ENCODE data around the gene ITPR1.

Gene ITPR1

DNA sequence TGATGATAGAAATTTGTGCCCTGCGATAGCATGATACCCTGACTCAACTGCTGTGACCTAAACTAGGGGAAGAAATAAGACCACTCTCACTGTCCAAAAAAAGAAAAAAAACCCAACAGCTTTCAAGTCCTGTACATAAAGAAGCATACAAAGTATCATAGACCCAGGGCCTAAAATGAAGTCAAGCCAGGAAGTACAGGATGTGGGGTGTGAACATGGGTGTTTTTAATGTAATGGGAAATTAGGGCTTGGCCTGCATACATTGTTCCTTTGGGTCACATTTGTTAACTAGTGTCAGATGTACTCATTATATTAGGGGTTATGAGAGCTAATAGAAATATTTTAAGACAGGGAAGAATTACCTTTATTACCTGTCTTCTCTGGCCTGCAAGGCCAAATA, 285.6 kb downstream of the ITPR1 start:
- DNase-seq (ENCODE audit: low read depth, low spot score): no peak

DNA sequence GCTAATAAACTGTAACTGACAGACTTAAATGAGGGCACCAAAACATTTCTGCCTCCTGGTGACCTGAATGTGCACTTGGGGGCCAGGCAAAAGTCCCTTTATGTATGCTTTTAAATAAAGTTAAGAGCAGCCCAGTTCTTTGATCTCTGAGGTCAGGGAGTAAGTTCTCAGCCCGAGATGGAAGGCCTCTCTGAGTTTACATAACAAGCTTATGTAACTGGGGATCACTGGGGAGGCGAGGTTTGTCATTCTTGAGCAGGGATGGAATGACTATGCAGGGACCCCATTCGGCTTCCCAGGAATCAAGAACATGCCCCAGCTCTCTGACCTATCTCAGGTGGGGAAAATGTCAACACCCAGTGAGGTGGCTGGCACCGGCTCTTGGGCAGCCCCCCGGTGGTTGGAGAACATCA, 287.4 kb downstream of the ITPR1 start:
- no peak for DNase-seq (ENCODE audit: low read depth, low spot score)

DNA sequence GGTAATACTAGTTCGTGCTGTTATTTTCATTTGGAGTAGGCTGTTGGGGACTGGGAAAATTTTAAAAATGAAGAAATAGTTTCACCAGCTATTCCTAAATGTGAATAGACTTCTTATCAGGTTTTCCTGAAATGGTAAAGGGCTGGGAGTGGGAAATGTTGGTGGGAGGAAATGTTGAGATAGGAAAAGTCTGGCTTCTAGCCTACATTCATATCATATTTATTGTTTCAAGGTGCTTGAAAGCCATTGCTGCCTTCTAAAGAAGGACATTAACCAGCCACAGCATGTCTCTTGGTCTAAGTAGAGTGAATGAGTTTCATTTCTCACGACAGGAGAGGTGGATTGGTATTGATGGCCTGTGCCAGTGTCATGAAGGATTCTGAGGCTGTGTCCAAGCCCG, 288.9 kb downstream of the ITPR1 start:
- DNase-seq (ENCODE audit: low read depth, low spot score): no peak

DNA sequence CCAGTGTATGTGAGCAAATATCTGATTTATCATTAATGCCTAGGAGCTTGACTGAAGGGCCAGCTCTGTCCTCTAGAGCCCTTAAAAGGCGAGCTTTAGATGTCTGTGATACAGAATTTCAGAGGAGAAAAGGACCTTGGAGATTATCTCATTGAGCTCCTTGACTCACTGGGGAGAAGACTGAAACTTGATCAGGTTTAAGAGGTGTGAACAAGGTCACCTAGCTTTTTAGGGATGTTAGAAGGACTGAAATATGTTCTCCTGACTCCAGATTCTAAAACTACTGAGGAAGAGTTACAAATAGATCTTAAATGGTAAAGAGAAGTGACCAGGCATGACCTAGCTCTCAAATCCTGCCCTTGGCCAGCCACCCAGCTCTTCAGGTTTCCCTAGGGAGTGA, 292.4 kb downstream of the ITPR1 start:
- DNase-seq (ENCODE audit: low read depth, low spot score): no peak

DNA sequence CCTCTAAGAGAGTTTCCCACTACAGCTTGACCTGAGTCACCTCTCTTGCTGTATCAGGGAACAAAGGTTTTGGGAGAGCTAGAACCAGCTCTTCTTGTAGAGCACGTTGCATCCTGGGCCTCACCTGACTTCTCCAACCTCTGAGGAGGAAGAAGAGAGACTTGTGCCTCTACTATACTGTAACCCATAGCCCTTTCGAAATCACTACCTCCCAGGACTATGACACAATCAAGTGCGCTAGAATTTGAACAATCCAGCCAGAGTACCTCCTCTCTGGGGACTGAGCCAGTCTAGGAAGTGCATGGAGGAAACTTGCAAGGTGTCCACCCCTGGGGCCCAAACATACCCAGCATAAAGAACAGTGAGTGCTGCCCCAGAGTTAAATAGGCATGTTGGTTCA, 293.3 kb downstream of the ITPR1 start:
- no peak for DNase-seq (ENCODE audit: low read depth, low spot score)

DNA sequence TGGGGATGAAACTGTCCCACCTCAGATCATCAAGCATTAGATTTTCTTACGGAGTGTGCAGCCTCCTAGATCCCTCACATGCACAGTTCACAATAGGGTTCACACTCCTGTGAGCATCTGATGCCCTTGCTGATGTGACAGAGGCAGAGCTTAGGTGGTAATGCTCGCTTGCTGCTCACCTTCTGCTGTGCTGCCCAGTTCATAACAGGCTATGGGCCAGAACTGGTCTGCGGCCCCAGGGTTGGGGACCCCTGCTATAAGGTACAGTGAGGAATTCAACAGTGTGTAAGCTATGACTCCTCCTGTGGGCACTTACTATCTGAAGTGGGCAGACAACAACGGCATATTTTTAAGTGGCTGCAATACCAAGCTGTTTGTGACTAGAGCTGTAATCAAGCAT, 298.2 kb downstream of the ITPR1 start:
- no peak for DNase-seq (ENCODE audit: low read depth, low spot score)

DNA sequence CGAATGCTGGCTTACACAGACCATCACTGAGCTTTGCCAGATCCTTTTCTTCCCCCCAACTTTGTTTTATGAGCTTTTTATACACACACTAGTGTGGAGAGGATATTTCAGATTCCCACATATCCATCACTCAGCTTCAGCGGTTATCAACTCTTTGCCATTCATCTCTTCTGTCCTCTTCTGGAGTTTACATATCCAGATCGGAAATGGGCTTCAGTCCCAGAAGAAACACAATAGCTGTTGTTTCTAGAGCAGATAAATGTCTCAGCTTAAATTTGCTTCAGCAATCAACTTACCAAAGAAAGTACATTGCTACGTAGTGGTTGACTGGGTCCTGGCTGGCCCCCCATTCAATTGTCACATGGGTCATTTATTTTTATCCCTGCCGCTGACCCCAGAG, 300.2 kb downstream of the ITPR1 start:
- no peak for DNase-seq (ENCODE audit: low read depth, low spot score)

DNA sequence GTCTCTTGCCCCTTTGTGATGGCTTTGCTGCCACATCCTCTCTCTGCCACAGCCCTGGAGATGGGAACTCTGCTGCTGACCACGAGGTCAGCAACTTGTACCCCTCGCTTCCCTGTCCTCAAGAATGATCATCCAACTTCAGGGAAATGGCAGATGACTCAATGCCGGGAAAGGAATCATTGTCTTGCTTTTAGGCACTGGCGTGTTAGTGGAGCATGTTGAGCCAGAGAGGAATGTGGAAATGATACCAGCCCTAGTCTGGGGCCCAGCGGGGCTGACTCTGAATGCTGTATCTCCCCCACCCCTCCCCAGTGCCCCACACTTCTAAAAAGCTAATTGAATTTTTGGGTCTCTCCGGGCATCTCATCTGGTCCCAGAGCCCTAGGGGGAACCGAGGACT, 301.2 kb downstream of the ITPR1 start:
- no peak for DNase-seq (ENCODE audit: low read depth, low spot score)

DNA sequence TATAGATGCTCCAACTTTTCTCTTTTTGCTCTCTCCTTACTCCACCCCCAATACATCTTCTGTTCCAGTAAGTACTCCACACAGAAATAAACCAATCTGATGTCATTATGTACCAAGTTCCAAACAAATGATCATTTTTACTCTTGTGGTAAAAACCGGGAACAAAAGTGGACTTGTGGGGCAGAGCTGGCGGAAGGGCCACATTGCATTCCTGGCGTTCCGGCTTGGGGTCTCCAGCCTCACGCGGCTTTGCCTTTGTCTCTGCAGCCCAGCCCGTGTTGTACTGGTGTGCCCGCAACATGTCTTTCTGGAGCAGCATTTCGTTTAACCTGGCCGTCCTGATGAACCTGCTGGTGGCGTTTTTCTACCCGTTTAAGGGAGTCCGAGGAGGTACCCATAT, 301.6 kb downstream of the ITPR1 start:
- no peak for DNase-seq (ENCODE audit: low read depth, low spot score)

DNA sequence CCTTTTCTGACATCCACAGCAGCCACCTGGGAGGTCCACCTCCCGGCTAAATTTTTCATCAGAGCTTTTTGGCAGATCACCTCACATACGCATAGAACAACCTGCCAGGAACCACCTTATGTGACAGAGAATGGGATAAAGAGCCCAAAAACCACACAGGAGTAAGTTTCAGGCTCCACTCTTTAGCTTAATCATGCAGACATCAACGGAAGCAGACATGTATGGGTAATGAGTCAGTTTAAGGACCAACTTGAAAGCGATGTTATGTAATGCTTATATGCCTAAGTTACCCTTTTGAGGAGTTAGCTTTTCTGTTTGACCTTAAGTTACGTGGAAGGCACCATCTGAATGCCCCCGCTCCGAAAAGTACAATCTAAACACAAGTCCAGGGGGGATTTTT, 302.8 kb downstream of the ITPR1 start:
- DNase-seq (ENCODE audit: low read depth, low spot score): no peak

DNA sequence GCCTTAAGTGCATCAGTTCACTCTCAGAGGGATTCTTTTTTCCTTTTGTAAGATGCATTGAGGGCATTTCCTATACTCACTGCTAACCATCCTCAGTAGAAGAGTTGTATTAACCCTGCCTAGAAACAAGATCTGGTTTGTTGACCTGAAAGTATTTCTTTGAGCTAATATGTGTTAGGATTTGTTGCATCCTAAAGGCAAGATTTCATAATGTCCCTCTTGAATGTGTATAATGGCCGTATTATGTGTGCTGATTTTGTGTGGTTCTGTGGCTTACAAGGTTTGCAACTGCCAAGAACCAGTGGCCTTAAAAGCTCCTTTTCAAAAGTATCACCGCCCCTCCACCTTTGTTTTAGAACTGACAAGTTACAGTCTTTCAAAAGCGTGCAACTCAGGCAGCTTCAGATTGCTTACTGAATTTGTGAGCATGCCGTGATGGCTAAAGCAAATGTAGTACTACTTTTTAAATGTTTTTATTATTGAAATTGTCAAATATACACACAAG, 304.1 kb downstream of the ITPR1 start:
- no peak for DNase-seq (ENCODE audit: low read depth, low spot score)

DNA sequence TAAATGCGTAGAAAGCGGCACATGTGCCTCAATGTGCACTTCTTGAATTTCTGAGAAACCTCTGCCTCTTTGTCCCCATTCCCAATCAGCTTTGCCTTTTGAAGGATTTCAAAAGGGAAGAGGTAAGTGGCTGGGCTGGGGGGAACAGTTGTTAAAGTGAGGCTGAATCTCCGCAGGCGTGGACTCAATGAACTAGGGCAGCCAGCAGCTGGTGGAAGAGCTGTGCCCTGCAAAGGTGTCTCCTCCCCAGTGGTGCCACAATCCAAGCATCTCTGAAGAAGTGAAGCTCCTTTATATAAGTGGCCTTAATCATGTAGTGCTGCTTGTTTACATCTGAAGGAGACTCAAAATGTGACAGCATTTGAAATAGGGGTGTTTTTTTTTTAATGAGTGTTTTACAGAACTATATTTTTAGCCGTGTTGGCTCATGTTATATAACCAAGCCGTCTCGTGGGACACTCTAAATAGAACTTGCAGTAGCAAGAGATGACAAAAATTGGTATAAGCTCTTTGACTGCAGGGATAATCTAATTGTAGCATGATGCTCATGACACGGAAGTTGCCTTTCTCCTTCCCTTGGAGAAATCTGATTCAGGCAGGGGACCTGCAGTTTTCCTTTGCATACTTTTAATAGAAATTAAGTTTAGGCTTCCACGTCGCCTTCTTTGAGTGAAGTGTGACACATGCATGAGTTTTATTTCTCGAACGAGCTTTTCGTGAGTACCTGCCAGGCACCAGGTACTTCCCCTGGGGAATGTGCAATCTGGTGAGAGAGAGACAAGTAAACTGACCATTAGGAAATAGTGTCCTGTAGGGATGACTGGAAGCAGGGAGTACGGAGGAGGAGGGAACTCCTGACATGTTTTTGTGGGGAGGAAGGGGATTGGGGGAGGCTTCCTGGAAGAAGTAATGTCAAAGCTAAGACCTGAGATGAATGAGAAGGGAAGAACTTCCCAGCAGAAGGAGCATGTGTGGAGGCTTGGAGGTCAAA, 306.4 kb downstream of the ITPR1 start:
- no peak for DNase-seq (ENCODE audit: low read depth, low spot score)

DNA sequence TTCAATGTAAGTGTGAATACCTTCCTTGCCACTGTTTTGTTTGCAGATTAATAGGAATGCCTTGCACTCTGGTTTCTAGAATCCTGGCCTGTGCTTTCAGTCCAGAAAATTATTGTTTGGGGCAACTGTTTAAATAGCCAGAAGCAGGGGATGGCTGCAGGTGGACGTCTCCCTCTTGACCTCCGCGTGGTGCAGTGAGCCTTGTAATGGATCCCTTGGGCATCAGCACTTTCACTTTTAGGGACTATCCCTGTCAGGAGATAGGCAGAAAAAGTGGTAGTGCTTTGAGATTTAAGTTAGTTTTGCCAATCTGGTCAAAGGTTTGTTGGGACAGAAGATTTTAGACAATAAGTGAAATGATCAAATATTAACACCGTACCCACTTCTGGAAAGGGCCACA, 307.4 kb downstream of the ITPR1 start:
- no peak for DNase-seq (ENCODE audit: low read depth, low spot score)

DNA sequence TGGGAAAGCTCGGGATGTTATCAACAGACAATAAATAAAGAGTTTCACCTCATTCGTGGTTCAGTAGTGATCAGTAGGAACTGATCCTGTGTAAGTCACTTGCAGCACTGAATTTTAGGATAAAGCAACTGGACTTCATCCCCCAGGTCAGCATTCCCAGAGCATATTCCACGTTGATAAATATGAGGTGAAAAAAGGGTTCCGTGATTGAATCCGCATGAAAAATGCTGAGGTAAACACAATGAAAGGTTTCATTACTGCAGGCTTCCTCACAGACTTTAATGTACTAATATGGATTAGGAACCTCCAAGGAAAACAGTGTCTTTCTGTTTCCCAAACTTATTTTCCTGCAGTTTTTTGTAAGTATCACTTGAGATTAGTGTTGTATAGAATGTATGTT, 308.7 kb downstream of the ITPR1 start:
- no peak for DNase-seq (ENCODE audit: low read depth, low spot score)

DNA sequence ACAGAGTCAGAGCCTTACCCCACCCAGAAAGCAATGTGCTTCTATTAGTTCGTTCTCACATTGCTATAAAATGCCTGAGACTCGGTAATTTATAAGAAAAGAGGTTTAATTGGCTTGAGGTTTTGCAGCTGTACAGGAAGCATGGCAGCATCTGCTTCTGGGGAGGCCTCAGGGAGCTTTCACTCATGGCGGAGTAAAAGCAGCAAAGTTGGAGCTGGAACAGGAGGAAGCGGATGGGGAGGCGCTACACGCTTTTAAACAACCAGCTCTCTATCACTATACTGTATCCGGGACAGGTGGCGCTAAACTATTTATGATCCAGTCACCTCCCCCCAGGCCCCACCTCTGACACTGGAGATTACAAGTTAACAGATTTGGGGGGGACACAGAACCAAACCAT, 309.8 kb downstream of the ITPR1 start:
- DNase-seq (ENCODE audit: low read depth, low spot score): no peak

DNA sequence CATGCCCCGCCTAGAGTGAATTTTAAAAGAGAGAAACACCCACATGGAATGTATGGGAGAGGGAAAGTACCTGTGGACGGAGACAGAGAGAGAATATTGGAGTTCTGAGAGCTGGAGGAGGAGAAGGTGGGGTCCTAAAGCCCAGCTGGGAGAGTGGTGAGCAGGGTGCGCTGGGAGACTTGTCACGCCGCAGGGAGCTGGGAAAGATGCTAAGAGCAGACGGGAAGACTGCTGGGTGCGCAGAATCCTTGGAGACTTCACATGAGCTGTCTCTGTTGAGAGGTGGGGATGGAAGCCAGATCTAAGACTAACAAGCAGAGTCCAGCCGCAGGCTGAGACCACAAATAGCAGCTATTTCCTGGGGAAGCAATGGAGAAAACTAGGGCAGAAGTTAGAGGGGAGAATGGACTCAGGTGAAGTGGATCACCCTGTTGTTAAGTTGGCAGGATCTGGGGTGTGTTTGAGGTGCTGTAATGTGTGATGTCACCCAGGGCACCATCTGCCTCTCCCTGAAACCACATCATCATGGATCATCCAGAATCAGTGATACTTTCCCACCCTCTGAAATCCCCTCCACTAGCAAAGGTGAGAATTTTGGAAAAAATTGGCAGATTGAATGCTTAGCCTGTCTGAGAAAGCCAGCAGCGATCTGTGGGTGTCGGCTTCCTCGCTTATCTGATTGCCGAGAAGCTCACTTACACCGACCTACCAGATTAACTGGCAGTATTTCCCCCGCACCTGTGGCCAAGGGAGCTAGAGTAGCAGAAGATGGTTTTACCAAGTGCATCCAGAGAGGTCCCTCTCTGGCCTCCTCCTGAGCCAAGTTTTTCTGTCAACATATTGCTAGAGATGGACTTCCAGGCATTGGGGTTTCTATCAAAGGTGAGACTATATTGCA, 311.3 kb downstream of the ITPR1 start:
- DNase-seq (ENCODE audit: low read depth, low spot score): no peak

DNA sequence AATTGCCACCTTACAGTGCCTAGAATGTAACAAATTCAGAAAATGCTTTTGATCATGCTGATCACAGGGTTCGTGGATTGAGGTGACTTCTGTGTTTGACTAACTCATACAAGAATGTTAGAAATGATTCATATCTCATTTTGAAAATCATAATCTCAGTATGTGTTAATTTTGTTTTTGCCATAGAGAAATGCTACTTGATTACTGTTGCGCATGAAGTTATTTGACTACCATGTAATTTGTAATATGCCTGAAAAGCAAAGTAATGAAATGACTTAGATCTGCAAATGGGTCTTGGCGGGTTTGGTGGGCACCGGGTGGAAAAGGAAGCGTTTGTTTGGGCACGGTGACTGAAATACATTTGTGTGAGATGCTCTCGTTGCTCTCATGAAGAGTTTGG, 312.5 kb downstream of the ITPR1 start:
- DNase-seq (ENCODE audit: low read depth, low spot score): no peak

DNA sequence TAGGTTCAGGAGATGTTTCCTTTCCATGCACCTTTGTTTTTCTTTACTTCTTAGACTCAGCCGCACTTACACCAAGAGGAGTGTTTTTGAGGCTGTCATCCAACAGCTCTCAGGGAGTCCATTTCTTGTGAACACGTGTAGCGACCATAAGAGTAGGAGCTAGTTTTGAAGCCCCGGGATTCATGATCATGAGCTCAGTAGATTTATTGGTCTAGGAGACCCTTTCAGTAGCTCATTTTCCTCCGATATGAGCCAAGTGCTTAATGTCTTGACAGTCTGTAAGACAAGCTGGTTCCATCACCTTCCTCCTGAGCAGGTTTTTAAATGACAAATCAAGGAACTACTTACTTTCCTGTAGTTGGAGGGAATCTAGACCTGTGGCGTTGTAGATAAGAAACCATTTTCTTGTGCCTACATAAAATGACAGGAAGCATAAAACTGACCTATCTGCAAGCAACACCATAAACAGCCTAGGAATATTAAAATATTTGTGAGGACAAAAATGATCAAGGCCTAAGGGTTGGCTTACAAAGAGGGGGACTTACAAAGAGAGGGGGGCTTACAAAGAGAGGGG, 313.5 kb downstream of the ITPR1 start:
- DNase-seq (ENCODE audit: low read depth, low spot score): no peak

DNA sequence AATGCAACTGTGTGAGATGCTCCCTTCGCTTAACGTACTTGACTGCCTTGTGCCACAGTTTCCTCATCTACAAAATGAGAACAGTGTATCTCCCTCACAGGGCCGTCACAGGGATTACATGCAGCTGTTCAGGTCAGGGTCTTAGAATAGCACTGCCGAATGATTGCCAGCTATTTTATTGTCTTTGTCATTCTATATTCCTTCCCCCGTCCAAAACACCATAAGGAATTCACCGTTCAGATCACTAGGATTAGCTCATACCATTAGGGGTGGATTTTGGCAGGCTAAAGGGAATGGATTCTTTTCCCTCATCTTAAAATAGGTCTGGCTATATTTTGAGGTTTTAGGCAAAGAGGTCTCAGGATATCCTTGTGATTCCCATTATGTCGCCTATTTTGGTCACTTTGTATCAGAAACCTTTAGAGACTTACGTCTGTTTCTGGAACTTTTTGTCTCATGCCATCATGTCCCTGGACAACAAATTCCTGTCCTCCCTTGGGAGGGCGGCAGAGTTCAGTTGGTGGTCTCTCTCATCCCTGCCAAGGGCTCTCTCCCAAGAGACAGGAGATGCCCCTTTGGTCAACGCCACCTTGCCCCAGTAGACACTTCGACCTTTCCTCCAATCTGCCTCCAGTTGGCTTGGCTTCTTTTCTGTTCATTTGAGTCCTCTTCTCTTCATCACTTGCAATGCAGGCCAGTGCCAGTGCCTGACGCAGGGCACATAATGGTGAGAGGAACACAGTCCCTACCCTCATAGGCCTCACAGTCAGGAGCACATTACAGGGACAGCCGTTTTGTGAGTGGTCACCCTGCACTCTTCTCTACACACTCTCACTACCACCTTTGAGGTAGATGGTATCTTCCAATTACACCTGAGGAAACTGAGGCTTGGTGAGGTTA, 314.5 kb downstream of the ITPR1 start:
- DNase-seq (ENCODE audit: low read depth, low spot score): no peak

DNA sequence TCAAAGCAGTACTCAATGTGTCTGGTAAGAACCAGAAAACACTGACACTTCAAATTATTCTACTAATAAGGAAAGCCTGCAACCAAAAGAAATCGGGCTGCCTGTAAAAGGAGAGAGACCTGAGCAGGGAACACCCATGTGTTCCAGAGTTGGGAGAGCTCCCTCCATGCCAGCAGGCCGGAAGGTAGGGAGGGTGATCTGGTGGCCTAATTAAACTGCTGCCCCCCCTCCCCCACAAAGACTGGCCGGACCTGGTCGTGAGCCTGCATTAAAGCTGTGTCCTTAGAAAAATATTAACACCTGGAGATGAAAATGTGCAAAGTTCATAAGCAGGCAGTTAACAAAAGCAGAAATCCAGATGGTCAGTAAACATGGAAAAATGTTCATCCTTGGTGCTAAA, 315.5 kb downstream of the ITPR1 start:
- no peak for DNase-seq (ENCODE audit: low read depth, low spot score)

DNA sequence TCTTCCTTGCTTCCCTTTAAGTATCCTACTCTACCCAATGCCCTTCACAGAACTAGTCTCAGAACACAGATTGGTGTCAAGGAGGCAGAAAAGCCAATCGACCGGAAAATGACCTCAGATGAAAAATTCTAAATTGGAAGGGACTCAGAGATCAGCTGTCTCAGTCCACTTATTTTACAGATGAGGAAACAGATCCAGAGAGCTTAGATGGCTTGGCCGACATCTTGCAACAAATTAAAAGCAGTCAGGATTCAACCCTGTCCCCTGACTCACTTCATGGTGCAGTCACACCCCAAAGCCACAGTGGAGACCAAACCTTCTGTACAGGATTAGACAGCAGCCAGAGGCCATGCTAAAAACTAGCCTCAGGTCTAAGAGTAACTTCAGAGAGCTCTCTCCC, 316.8 kb downstream of the ITPR1 start:
- DNase-seq (ENCODE audit: low read depth, low spot score): no peak

All from iPS DF 19.7 (cell line).